Measurements from ENCODE around the gene NOP16.

NOP16 gene

GRCh38 chr5:176388444-176389134 is at the start of gene NOP16, which contains the start of gene HIGD2A:
Gene NOP16, minus strand, starts transcription at chr5:176388598. Its CDS starts 59 bp downstream, at chr5:176388539.
Gene HIGD2A, plus strand, starts transcription at chr5:176388751. Its CDS starts 69 bp downstream, at chr5:176388820.
- TF ChIP-seq USF1 (IDR thresholded peaks at IDR 0.05) = peak; percentile 69
- TF ChIP-seq TEAD4 (IDR thresholded peaks at IDR 0.05) = no peak; the same call in 1 of the 2 replicates
- TF ChIP-seq TCF12 (IDR thresholded peaks at IDR 0.05; ENCODE audit: low read depth) = peak; percentile 79
- TF ChIP-seq TAF1 (IDR thresholded peaks at IDR 0.05; ENCODE audit: low read depth) = peak; percentile 66
- 0 out of 2 replicates have a peak, but pooled peaks have one; percentile 20 for TF ChIP-seq NFIC (IDR thresholded peaks at IDR 0.05)
- peak; percentile 76 for TF ChIP-seq YY1 (IDR thresholded peaks at IDR 0.05; ENCODE audit: low read depth)
- TF ChIP-seq CREB1 (IDR thresholded peaks at IDR 0.05; ENCODE audit: low read depth) = no peak
- peak; percentile 99 for TF ChIP-seq MAX (IDR thresholded peaks at IDR 0.05)
- peak; percentile 44; the same call in 1 of the 2 replicates for TF ChIP-seq EP300 (IDR thresholded peaks at IDR 0.05; ENCODE audit: borderline replicate concordance)
- no peak for TF ChIP-seq EGR1 (IDR thresholded peaks at IDR 0.05)
- no peak for TF ChIP-seq RAD21 (IDR thresholded peaks at IDR 0.05; ENCODE audit: low read depth)

- no peak for TF ChIP-seq CEBPB (IDR thresholded peaks at IDR 0.05)
- no peak for TF ChIP-seq NFIC (IDR thresholded peaks at IDR 0.05)
- no peak for TF ChIP-seq TEAD4 (IDR thresholded peaks at IDR 0.05)
- no peak for TF ChIP-seq EP300 (IDR thresholded peaks at IDR 0.05; ENCODE audit: borderline replicate concordance)
- no peak for TF ChIP-seq TAF1 (IDR thresholded peaks at IDR 0.05; ENCODE audit: low read depth)
- no peak for TF ChIP-seq REST (IDR thresholded peaks at IDR 0.05; ENCODE audit: low read depth)
- TF ChIP-seq YY1 (IDR thresholded peaks at IDR 0.05; ENCODE audit: low read depth) = no peak
- TF ChIP-seq EGR1 (IDR thresholded peaks at IDR 0.05) = no peak
- TF ChIP-seq MAX (IDR thresholded peaks at IDR 0.05) = no peak
- no peak for TF ChIP-seq FOXM1 (IDR thresholded peaks at IDR 0.05; ENCODE audit: borderline replicate concordance, low read depth)
- no peak for TF ChIP-seq TCF12 (IDR thresholded peaks at IDR 0.05; ENCODE audit: low read depth)
- TF ChIP-seq RAD21 (IDR thresholded peaks at IDR 0.05; ENCODE audit: low read depth) = no peak
- TF ChIP-seq USF1 (IDR thresholded peaks at IDR 0.05) = no peak
- TF ChIP-seq ZBTB7A (IDR thresholded peaks at IDR 0.05; ENCODE audit: low read depth) = no peak
- TF ChIP-seq CREB1 (IDR thresholded peaks at IDR 0.05; ENCODE audit: low read depth) = no peak
Observed at GRCh38 chr5:176436656-176437055, 48.3 kb upstream of the NOP16 start.

- TF ChIP-seq TAF1 (IDR thresholded peaks at IDR 0.05; ENCODE audit: low read depth) (no peak), TEAD4 (IDR thresholded peaks at IDR 0.05) (no peak), TCF12 (IDR thresholded peaks at IDR 0.05; ENCODE audit: low read depth) (no peak), YY1 (IDR thresholded peaks at IDR 0.05; ENCODE audit: low read depth) (no peak), MAX (IDR thresholded peaks at IDR 0.05) (no peak), FOXM1 (IDR thresholded peaks at IDR 0.05; ENCODE audit: borderline replicate concordance, low read depth) (no peak), USF1 (IDR thresholded peaks at IDR 0.05) (no peak), CREB1 (IDR thresholded peaks at IDR 0.05; ENCODE audit: low read depth) (no peak), REST (IDR thresholded peaks at IDR 0.05; ENCODE audit: low read depth) (no peak), ZBTB7A (IDR thresholded peaks at IDR 0.05; ENCODE audit: low read depth) (no peak), EGR1 (IDR thresholded peaks at IDR 0.05) (no peak), CEBPB (IDR thresholded peaks at IDR 0.05) (no peak), RAD21 (IDR thresholded peaks at IDR 0.05; ENCODE audit: low read depth) (no peak), EP300 (IDR thresholded peaks at IDR 0.05; ENCODE audit: borderline replicate concordance) (no peak), NFIC (IDR thresholded peaks at IDR 0.05) (no peak)
Observed at GRCh38 chr5:176432707-176433106, 44.3 kb upstream of the NOP16 start.

- TF ChIP-seq TEAD4 (IDR thresholded peaks at IDR 0.05) (no peak), EP300 (IDR thresholded peaks at IDR 0.05; ENCODE audit: borderline replicate concordance) (no peak), RAD21 (IDR thresholded peaks at IDR 0.05; ENCODE audit: low read depth) (no peak), FOXM1 (IDR thresholded peaks at IDR 0.05; ENCODE audit: borderline replicate concordance, low read depth) (no peak), YY1 (IDR thresholded peaks at IDR 0.05; ENCODE audit: low read depth) (no peak), NFIC (IDR thresholded peaks at IDR 0.05) (no peak), TCF12 (IDR thresholded peaks at IDR 0.05; ENCODE audit: low read depth) (no peak), ZBTB7A (IDR thresholded peaks at IDR 0.05; ENCODE audit: low read depth) (no peak), USF1 (IDR thresholded peaks at IDR 0.05) (no peak), CREB1 (IDR thresholded peaks at IDR 0.05; ENCODE audit: low read depth) (no peak), REST (IDR thresholded peaks at IDR 0.05; ENCODE audit: low read depth) (no peak), CEBPB (IDR thresholded peaks at IDR 0.05) (no peak), MAX (IDR thresholded peaks at IDR 0.05) (no peak), EGR1 (IDR thresholded peaks at IDR 0.05) (no peak), TAF1 (IDR thresholded peaks at IDR 0.05; ENCODE audit: low read depth) (no peak)
Observed at GRCh38 chr5:176429972-176430371, 41.6 kb upstream of the NOP16 start.
